GM12873 (cell line): ENCODE results near the gene RABL6.

Experiments
- TF ChIP-seq, protein P1 (sequence below): IDR thresholded peaks from 2 replicates; pipeline ENCODE4 v1.5.1; 2012; ENCODE audit warnings: low read depth, mild to moderate bottlenecking, moderate library complexity, low read length, control low read depth; ENCODE audit not compliant: insufficient read depth; ENCODE audit errors: missing control alignments

The RABL6 gene

DNA sequence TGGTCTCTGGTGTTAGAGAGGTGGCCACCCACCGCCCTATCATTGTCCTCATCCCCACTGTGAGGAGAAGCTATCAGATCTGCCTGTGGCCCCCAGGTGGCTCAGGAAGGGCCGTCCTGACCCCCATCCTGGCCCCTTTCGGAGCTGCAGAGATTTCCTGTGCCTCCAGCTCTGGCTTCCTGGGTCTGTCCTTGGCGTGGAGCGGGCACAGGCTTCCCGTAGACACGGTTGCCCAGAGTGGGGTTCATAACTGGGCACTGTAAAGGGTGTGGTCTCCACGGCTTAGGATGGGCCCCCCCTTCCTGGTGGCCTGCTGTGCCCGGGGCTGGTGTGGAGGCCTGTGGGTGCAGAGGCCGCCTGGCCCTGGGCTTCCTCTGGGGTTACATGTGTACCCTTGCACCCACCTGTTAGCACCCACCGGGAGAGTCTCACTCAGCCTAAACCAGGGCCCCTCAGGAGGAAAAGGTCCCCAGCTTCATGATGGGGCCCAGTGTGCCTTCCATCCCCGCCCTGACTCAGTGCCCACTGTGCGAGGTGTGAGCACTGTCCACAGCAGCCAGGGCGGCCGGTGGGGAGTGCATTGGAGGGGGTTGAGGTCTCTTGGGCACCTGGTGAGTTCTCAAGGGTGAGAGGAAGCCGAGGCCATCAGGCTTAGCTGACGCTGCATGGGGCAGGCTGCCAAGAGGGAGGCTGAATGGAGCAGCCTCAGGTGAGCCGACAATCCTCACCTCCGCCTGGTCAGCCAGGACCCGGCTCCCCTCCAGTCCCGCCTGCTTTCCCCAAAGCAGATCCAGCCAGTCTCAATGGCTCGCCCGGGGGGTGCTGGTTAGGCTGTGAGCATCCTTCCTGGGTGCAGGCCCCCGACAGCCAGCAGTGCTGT, 19.2 kb downstream of the RABL6 start:
- TF ChIP-seq, protein P1, sequence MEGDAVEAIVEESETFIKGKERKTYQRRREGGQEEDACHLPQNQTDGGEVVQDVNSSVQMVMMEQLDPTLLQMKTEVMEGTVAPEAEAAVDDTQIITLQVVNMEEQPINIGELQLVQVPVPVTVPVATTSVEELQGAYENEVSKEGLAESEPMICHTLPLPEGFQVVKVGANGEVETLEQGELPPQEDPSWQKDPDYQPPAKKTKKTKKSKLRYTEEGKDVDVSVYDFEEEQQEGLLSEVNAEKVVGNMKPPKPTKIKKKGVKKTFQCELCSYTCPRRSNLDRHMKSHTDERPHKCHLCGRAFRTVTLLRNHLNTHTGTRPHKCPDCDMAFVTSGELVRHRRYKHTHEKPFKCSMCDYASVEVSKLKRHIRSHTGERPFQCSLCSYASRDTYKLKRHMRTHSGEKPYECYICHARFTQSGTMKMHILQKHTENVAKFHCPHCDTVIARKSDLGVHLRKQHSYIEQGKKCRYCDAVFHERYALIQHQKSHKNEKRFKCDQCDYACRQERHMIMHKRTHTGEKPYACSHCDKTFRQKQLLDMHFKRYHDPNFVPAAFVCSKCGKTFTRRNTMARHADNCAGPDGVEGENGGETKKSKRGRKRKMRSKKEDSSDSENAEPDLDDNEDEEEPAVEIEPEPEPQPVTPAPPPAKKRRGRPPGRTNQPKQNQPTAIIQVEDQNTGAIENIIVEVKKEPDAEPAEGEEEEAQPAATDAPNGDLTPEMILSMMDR: no peak

DNA sequence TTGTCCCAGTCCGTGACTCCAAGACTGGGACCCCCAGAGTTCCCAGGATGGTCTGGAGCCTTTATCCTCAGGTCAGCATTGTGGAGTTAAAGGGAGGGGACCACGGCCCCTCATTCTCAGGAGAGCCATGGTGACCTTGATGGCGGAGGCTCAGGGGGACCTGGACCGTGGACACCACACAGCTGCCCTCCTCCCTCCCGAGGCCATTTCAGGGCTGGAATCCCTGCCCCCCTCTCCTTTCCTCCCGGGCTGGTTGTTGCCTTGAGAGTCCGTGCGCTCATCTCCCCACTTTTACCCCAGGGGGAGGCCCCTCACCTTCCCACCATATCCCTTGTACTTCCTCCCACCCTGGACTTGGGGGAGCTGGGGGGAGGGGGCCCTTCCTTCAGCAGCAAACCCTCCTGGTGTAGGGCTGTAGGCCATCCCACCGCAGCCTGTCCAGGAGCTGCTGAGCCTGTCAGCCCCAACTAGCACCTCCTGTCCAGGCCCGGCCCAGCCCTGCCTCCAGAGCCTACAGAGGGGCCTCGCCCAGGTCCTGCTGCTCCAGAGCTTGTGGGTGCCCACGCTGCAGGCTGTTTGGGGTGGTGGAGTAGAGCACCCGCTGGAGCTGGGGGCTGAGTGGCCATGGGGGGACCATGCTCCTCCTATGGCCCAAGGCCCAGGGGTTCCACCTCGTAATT, 20.2 kb downstream of the RABL6 start:
- TF ChIP-seq, protein P1: no peak

- TF ChIP-seq, protein P1: no peak
Measured at GRCh38 chr9:136828474-136829140, 20.9 kb downstream of the RABL6 start.

GRCh38 chr9:136829412-136829811, 21.7 kb downstream of the RABL6 start:
- TF ChIP-seq, protein P1: no peak

- TF ChIP-seq, protein P1: no peak
Measured at GRCh38 chr9:136829981-136830885, 22.5 kb downstream of the RABL6 start.

DNA sequence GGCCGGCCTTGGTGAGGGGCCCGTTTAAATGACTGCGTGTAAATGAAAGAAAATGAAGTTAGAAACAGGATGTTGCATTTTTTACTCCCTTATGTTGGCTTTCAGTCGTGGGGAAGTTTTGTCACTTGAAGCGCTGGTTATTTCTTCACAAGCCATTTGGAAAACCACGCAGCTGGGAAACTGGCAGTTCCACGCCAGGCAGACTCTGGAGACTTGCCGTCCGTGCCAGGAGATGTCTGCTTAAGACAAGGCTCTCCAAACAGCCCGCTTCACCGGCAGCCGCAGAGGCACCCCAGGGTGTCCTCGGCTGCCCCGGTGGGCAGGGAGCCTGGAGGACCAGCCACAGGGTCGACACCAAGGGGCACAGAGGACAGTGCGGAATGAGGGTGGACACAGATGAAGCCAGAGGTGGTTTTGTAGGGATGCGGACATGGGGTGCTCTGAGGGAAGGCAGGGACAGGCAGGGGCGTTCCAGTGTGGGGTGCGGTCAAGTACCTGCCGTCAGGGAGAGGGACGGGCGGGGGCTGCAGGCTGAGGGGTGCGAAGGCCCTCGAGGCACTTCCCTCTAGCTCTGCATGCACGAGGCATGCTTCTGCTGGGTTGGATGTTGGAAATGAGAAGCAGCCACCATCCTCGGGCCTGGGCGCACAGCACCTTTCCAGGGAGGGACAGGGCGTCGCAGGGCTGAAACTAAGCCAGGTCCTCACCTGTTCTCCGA, 23.4 kb downstream of the RABL6 start:
- TF ChIP-seq, protein P1: no peak
